ENCODE results near the gene PKP3. TPM values are rescaled to one million over a fixed set of nuclear protein-coding genes. Genes with fewer than 3 reads are reported as not detected.
A peak's percentile ranks its signal among the peaks of the same experiment; 100 is the strongest.
"Not testable (repeated sequence)": the region's sequence is repeated elsewhere in the genome, so short reads cannot be mapped to it uniquely, and the experiment has no call there.

Gene PKP3
- total RNA-seq, 2 experiments from 2014 or later, result 0.30 to 0.45 TPM

DNA sequence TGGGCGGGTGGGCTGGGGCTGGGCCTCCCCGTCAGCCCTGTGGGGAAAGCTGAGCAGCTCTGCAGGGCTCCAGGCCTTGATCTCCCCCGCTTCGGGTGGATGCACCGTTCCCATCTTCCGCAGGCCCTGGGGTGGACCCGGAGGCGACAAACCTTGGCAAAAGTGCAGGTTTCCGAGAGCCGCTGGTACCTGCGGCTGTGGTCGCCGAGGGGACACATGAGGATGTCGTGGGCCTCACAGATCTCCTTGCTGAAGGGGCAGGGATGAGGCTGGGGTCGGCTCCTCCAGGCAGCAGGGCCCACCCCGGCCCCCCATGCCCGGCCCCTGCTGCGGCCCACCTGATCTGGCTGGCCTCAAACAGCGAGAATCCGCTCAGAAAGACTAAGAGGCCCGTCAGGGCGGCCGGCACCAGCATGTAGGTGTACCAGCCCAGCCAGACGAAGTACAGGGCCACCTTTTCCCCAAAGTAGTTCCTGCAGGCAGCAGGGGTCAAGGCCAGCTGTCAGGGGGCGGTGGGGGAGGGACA, 36.0 kb downstream of the PKP3 start:
- H3K9me3 Mint-ChIP-seq, result no peaks in the 10 kb centered on the region

DNA sequence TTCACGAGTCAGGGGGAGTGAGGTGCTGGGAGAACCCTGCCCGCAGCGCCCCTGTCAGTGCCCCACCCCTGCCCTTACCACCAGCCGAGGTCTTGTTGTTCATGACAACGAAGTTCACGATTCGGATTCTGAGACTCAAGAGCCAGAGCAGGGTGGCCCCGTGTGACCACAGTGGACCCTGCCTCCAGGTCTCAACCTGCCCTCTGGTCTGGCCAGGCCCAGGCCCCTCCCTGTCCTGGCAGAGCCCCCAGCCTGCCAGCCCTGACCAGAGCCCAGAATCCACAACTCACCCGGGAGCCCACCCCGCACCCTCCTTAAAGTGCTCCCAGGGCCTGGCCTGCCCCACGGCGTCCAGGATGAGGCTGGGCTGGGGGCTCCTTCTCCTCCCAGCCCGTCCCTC, 37.9 kb downstream of the PKP3 start:
- DNase-seq (no peak), ATAC-seq (ENCODE audit: low read depth) (no peak)
- Mint-ChIP-seq H3K4me1 (peaks cover 3% of the 10 kb centered on the region), H3K4me3 (no peak overlapping the region), H3K27me3 (no peaks in the 10 kb centered on the region), H3K27ac (no peak overlapping the region), H3K36me3 (peaks cover 13% of the 10 kb centered on the region), H3K9me3 (no peaks in the 10 kb centered on the region)
- POLR2A ChIA-PET, result no interaction called here

More for the DNA sequence above, 36.0 kb downstream of the PKP3 start:
- Mint-ChIP-seq H3K4me1 (no peaks in the 10 kb centered on the region), H3K27me3 (no peaks in the 10 kb centered on the region), H3K4me3 (no peak overlapping the region), H3K36me3 (peaks cover 16% of the 10 kb centered on the region), H3K27ac (no peak overlapping the region)
- DNase-seq (no peak), ATAC-seq (ENCODE audit: low read depth) (no peak)
- POLR2A ChIA-PET, result no interaction called here

DNA sequence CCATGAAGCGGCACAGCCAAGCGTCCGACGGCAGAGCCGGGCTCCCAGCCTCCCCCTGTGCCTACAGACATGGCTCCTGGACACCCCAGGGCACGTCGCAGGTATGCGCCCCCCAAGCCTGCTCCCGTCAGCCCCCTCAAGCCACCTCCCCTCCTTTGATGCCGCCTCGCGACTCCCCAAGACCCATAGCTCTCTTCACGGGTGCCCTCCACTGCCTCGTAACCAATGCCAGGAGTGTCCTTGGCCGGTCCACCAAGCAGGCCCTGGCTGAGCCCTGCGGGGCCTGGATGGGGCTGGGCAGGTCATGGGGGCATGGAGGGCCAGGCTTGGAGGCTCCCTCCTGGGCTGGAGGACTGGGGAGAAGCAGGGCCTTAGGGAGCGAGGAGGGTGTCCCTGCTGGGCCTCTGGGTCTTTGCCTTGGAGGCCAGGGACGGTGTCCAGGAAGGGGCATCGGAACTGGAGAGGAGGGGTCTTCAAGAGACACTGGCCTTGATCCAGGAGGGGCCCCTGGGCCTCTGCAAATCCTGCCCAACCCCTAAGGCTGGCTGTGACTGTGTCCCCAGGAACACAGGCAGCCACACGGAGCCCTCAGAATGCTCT, 38.6 kb downstream of the PKP3 start:
- no peak overlapping the region for H3K4me3 Mint-ChIP-seq
- POLR2A ChIA-PET, result no interaction called here
- no peaks in the 10 kb centered on the region for H3K27me3 Mint-ChIP-seq
- peaks cover 8% of the 10 kb centered on the region for H3K4me1 Mint-ChIP-seq
- peaks cover 12% of the 10 kb centered on the region for H3K36me3 Mint-ChIP-seq
- no peak overlapping the region for H3K27ac Mint-ChIP-seq
- no peak for DNase-seq
- H3K9me3 Mint-ChIP-seq, result no peaks in the 10 kb centered on the region
- ATAC-seq (ENCODE audit: low read depth), result no peak

DNA sequence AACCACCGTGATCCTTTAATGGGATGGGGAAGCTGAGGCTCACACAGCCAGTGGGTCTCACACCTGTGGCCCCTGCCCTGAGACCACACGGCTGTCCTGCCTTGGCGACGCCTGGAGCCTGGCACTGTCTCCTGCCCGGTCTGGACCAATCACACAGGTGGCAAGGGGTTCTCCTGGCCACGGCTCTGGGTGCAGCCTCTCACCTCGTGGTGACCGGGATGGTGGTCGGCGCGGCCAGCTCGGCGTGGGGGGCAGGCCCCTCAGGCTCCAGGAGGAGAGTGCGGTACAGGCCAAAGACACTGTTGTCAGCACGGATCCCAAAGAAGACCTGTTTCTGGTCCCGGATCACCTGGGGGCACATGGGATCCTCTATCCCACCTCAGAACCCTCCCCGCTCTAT, 39.1 kb downstream of the PKP3 start:
- Mint-ChIP-seq H3K36me3 (peaks cover 10% of the 10 kb centered on the region), H3K27ac (no peak overlapping the region), H3K4me1 (peaks cover 9% of the 10 kb centered on the region), H3K4me3 (no peak overlapping the region), H3K27me3 (no peaks in the 10 kb centered on the region), H3K9me3 (no peaks in the 10 kb centered on the region)
- POLR2A ChIA-PET, result no interaction called here
- ATAC-seq (ENCODE audit: low read depth) (no peak), DNase-seq (no peak)

DNA sequence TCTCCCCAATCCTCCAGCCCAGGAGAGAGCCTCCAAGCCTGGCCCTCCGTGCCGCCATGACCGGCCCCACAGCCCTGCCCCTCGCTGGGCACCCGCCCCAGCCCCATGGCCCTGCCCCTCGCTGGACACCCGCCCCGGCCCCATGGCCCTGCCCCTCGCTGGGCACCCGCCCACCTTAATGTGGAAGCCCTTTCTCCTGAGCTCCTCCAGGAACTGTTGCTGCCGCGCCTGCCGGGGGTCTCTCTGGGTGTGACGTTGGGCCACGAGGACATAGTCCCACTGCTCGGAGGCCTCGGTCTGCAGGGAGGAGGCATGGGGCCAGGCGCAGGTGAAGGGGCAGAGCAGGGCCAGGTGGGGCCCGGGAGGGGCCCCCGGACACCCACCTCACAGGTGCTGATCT, 39.6 kb downstream of the PKP3 start:
- Mint-ChIP-seq H3K9me3 (no peaks in the 10 kb centered on the region), H3K27ac (no peak overlapping the region), H3K4me1 (peaks cover 9% of the 10 kb centered on the region), H3K4me3 (no peak overlapping the region), H3K27me3 (no peaks in the 10 kb centered on the region), H3K36me3 (peaks cover 10% of the 10 kb centered on the region)
- DNase-seq, result no peak
- ATAC-seq (ENCODE audit: low read depth), result no peak
- POLR2A ChIA-PET, result interaction anchor here (1.2 kb wide), 1 partner anchor 17 kb away, joined by 3 read pairs; no protein-coding TSS in a partner anchor

DNA sequence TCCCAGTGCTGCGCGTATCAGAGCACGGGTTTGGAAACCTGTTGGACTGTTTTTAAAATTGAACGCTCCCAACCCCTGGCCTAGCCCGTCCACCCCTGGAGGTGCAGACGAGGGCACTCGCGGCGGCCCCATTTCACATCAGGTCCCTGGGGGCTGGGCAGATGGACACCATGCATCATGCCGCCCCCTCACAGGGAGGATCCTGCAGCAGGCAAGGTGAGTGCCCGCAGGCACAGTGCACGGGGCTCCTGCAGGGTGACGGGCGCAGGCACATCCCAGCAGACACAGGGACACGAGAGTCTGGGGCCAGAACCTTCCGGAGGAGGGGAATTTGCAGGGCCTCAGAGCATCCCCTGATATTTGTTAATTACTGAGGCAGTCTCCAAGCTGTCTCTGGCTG, 40.5 kb downstream of the PKP3 start:
- Mint-ChIP-seq H3K9me3 (no peaks in the 10 kb centered on the region), H3K27ac (no peak overlapping the region), H3K36me3 (peaks cover 4% of the 10 kb centered on the region), H3K4me1 (peaks cover 11% of the 10 kb centered on the region), H3K4me3 (no peak overlapping the region), H3K27me3 (no peaks in the 10 kb centered on the region)
- DNase-seq (no peak), ATAC-seq (ENCODE audit: low read depth) (no peak)
- POLR2A ChIA-PET, result interaction anchor here (1.2 kb wide), 1 partner anchor 18 kb away, joined by 3 read pairs; no protein-coding TSS in a partner anchor

DNA sequence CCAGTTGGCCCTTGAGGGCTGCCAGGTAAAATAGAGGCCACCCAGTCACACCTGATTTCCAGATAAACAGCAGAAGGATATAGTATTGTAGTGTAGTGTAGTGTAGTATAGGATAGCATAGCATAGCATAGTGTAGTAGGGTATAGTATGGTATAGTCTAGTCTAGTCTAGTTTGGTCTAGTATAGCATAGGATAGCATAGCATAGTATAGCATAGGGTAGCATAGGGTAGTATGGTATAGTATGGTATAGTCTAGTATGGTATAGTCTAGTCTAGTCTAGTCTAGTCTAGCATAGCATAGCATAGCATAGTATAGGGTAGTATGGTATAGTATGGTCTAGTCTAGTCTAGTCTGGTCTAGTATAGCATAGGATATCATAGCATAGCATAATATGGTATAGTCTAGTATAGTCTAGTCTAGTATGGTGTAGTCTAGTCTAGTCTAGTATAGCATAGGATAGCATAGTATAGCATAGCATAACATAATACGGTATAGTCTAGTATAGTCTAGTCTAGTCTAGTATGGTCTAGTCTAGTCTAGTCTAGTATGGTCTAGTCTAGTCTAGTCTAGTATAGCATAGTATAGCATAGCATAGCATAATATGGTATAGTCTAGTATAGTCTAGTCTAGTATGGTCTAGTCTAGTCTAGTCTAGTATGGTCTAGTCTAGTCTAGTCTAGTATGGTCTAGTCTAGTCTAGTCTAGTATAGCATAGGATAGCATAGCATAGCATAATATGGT, 41.2 kb downstream of the PKP3 start:
- DNase-seq; H3K4me3 Mint-ChIP-seq; H3K27ac Mint-ChIP-seq; H3K27me3 Mint-ChIP-seq; H3K9me3 Mint-ChIP-seq; H3K36me3 Mint-ChIP-seq; ATAC-seq (ENCODE audit: low read depth): not testable (repeated sequence)
- POLR2A ChIA-PET, result interaction anchor here (1.2 kb wide), 1 partner anchor 18 kb away, joined by 3 read pairs; no protein-coding TSS in a partner anchor
- H3K4me1 Mint-ChIP-seq, result peaks cover 15% of the 10 kb centered on the region

DNA sequence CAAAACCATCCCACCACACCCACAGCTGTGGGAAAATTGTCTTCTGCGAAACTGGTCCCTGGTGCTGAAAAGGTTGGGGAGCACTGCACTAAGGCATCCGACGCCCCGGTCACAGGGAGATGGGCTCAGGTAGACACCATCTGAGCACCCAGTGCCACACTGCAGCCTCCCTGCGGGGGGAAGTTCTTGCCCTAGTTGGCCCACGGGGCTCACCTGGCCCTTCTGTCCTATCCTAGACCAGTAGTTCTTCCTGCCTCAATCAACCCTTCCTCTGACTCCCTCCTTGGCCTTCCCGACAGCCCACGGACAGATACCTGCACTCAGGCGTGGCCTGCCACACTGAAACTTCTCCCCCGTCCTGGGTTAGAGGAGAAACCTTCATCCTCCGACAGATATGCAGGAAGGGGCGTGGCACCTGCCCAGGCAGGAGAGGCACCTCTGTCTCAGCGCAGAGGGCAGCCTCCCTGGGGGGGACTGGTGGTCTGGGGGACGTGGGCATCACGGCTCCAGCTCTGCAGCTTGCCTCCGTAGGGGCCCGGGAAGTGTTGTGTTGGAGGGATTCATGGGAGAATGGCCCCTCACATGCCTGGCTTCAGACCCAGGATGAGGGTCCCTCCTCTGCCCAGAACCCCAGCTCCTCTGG, 43.3 kb downstream of the PKP3 start:
- Mint-ChIP-seq H3K9me3 (no peaks in the 10 kb centered on the region), H3K4me1 (peaks cover 19% of the 10 kb centered on the region), H3K4me3 (peak overlapping the region; percentile 28), H3K27me3 (no peaks in the 10 kb centered on the region), H3K27ac (no peak overlapping the region), H3K36me3 (peaks cover 6% of the 10 kb centered on the region)
- POLR2A ChIA-PET, result interaction anchor here (1.0 to 6.7 kb wide), 2 partner anchors 15 to 22 kb away, joined by 5 to 64 read pairs; partner anchors contain the start of gene SIGIRR
- ATAC-seq (ENCODE audit: low read depth) (no peak), DNase-seq (no peak)

DNA sequence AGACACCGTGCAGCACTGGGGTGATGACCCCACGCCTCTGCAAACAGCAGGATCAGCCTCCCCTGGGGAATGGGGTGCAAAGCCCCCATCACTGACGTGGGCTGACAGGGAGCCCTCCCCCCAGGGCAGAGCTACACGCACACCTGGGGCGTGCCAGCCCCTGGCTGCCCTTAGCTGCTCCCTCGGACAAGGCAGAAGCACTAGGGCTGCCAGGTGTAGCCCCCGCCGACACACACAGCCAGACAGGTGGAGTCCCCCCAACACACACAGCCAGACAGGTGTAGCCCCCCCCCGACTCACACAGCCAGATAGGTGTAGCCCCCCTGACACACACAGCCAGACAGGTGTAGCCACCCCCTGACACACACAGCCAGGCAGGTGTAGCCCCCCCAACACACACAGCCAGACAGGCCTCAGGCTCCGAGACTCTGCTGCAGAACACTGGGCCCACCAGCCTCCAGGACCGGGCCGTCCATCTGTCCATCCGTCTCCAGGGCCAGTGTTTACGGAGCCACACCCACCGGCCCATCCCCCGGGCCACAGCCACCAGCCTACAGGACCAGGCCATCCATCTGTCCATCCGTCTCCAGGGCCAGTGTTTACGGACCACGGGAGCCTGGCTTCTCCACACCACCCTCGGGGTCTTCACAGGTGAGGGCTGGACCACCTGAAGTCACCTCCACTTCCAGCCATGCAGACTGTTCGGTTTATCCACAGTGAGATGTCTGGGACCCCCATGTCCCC, 44.3 kb downstream of the PKP3 start:
- Mint-ChIP-seq H3K27me3 (peaks cover 2% of the 10 kb centered on the region), H3K4me3 (no peak overlapping the region), H3K36me3 (peaks cover 4% of the 10 kb centered on the region), H3K27ac (no peak overlapping the region), H3K9me3 (no peaks in the 10 kb centered on the region), H3K4me1 (peaks cover 19% of the 10 kb centered on the region)
- DNase-seq (no peak), ATAC-seq (ENCODE audit: low read depth) (no peak)
- POLR2A ChIA-PET, result interaction anchor here (1.0 to 6.7 kb wide), 2 partner anchors 16 to 23 kb away, joined by 5 to 64 read pairs; partner anchors contain the start of gene SIGIRR

DNA sequence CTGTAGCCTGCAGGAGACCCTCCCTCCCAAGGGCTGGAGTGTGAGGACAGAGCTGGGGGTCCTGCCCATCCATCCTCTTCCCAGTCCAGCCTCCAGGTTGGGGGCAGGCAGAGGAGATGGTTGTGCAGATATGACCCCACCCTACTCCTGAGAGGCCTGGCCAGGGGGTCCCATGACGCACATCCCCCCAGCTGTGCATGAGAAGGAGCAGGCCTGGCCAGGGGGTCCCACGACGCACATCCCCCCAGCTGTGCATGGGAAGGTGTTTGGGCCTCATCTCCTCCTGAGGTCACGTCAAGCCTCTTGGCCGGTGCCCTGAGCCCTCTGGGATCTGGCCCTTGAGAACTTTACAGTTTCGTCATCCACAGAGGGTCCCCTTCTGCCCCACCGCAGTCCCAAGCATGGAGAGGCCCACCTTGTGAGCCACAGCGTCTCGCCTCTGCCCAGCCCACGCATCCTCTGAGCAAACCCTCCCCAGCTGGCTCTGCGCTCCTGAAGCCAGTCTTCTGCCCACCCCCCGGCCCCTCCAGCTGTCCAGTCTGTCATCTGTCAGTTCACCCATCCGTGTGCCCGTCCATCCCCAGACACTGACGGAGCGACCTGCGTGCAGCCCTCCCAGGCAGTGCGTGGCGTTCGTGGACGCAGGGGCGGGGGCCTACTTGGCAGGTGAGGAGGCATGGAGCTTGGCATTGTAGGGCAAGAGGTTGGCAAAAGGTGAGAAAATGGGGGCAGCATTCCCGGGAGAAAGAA, 45.5 kb downstream of the PKP3 start:
- H3K36me3 Mint-ChIP-seq, result peaks cover 4% of the 10 kb centered on the region
- no peak for DNase-seq
- H3K9me3 Mint-ChIP-seq, result no peaks in the 10 kb centered on the region
- H3K27ac Mint-ChIP-seq, result peak overlapping the region; percentile 16
- H3K4me1 Mint-ChIP-seq, result peaks cover 19% of the 10 kb centered on the region
- ATAC-seq (ENCODE audit: low read depth), result no peak
- POLR2A ChIA-PET, result interaction anchor here (0.6 to 6.7 kb wide), 4 partner anchors 9 to 27 kb away, joined by 4 to 64 read pairs (median 8); partner anchors contain the start of genes PTDSS2 and SIGIRR
- peak overlapping the region; percentile 32 for H3K4me3 Mint-ChIP-seq
- peaks cover 4% of the 10 kb centered on the region for H3K27me3 Mint-ChIP-seq

DNA sequence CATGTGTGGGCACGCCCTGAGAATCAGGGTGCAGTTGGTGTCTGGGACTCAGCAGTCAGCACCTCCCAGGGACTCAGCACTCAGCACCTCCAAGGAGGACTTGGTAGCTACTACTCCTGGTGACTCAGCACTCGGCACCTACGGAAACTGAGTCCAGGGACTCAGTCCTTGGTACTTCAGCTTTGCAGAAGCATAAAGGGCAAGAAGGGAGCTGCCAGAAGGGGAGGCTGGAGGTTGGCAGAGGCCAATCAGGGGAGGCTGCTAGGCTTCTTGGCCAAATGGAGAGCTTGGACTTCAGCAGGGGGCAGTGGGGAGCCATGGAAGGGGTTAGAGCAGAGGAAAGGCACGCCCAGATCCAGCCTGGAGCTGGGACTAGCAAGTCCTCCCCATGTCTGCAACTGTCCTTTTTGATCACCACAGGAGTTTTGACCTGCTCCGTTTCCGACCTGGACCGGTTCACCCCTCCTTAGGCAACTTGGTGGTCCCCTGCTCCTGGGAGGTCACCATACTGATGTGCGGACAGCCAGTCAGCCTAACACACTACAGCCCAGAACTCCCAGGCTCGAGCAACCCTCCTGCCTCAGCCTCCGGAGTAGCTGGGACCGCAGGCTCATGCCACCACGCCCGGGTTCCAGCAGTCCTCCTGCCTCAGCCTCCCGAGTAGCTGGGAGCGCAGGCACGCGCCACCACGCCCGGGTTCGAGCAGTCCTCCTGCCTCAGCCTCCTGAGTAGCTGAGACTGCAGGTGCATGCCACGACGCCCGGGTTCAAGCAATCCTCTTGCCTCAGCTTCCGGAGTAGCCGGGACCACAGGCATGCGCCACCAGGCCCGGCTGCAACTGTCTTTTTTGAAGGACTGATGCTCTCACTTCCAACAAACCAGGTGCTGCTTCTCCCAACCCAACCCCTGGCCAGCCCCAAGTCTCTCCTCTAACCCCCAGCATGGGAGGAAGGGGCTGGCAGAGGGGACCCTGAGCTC, 46.3 kb downstream of the PKP3 start:
- DNase-seq (no peak), ATAC-seq (ENCODE audit: low read depth) (no peak)
- Mint-ChIP-seq H3K27me3 (peaks cover 4% of the 10 kb centered on the region), H3K9me3 (no peaks in the 10 kb centered on the region), H3K27ac (peak overlapping the region; percentile 72), H3K4me3 (peak overlapping the region; percentile 87), H3K4me1 (peaks cover 19% of the 10 kb centered on the region), H3K36me3 (peaks cover 4% of the 10 kb centered on the region)
- POLR2A ChIA-PET, result interaction anchor here (0.6 to 6.7 kb wide), 5 partner anchors 8 to 28 kb away, joined by 4 to 64 read pairs (median 8); partner anchors contain the start of genes PTDSS2 and SIGIRR

Measured in activated naive CD8-positive, alpha-beta T cell treated with anti-CD3 and anti-CD28 coated beads, Interleukin-2, amount 10 ng/mL, durations not matched to agents 7 days and 5 days (primary cell).